Neural progenitor cell (in vitro differentiated cells): ENCODE measurements around the gene IPP.

Source experiments
- EZH2 ChIP-seq: fragments of 200-600 bp; sonication (generic); IDR thresholded peaks from 2 replicates; pipeline ENCODE4 v1.6.1; 2017; ENCODE audit warnings: antibody characterized with exemption, mild to moderate bottlenecking, moderate library complexity
- TF ChIP-seq, protein P1 (sequence below): fragments of 200-600 bp; sonication (generic); IDR thresholded peaks from 2 replicates; pipeline ENCODE4 v1.5.1; 2017; ENCODE audit warnings: antibody characterized with exemption, mild to moderate bottlenecking

DNA sequence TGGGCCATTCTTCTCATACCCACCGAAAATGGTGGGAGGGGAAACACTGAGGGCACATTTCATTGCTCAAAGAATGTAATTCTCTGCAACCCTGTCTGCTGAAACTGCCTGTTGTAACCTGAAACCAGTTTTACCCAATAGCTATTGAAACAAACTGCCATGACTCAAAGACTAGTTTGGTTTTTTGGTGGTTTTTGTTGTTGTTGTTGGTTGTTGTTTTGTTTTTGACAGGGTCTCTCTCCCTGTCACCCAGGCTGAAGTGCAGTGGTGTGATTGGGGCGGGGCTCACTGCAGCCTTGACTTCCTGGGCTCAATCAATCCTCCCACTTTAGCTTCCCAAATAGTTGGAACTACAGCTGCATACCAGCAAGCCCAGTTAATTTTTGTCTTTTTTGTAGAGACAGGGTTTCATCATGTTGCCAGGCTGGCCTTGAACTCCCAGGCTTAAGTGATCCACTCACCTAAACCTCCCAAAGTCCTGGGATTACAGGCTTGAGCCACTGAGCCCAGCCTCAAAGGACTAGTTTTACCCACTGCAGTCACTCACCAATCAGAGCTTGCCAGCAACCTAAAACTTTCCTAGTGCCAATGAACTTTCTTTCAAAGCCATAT, 2.1 kb upstream of the IPP start:
- no peak for TF ChIP-seq EZH2
- TF ChIP-seq, protein P1, sequence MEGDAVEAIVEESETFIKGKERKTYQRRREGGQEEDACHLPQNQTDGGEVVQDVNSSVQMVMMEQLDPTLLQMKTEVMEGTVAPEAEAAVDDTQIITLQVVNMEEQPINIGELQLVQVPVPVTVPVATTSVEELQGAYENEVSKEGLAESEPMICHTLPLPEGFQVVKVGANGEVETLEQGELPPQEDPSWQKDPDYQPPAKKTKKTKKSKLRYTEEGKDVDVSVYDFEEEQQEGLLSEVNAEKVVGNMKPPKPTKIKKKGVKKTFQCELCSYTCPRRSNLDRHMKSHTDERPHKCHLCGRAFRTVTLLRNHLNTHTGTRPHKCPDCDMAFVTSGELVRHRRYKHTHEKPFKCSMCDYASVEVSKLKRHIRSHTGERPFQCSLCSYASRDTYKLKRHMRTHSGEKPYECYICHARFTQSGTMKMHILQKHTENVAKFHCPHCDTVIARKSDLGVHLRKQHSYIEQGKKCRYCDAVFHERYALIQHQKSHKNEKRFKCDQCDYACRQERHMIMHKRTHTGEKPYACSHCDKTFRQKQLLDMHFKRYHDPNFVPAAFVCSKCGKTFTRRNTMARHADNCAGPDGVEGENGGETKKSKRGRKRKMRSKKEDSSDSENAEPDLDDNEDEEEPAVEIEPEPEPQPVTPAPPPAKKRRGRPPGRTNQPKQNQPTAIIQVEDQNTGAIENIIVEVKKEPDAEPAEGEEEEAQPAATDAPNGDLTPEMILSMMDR, result no peak
